Activated naive CD4-positive, alpha-beta T cell treated with anti-CD3 and anti-CD28 coated beads, Interleukin-2, amount 10 ng/mL, durations not matched to agents 7 days and 5 days (primary cell): ENCODE measurements around the gene TOM1L2.

Experiments used
- CTCF ChIA-PET: fragments of 350-600 bp; sonication (Branson Sonifier 250); formaldehyde crosslinking; loops from one replicate; lab custom pipeline; 2021; ENCODE audit warnings: antibody characterized with exemption; lab: Charles Lee
- DNase-seq: peaks from one replicate; pipeline ENCODE4 v3.0.0-alpha.2; 2020
- H3K27ac Mint-ChIP-seq: one replicate; pipeline ENCODE4 v1.8.0; 2021; ENCODE audit warnings: mild to moderate bottlenecking, moderate library complexity, mixed read lengths
- H3K27me3 Mint-ChIP-seq: one replicate; pipeline ENCODE4 v1.8.0; 2021; ENCODE audit warnings: mild to moderate bottlenecking, mixed read lengths
- H3K36me3 Mint-ChIP-seq: one replicate; pipeline ENCODE4 v1.8.0; 2021; ENCODE audit warnings: mixed read lengths
- H3K4me1 Mint-ChIP-seq: one replicate; pipeline ENCODE4 v1.8.0; 2021; ENCODE audit warnings: mixed read lengths
- H3K4me3 Mint-ChIP-seq: one replicate; pipeline ENCODE4 v1.8.0; 2021; ENCODE audit warnings: mild to moderate bottlenecking, moderate library complexity, mixed read lengths
- H3K9me3 Mint-ChIP-seq: one replicate; pipeline ENCODE4 v1.8.0; 2021; ENCODE audit warnings: mixed read lengths

The TOM1L2 gene

DNA sequence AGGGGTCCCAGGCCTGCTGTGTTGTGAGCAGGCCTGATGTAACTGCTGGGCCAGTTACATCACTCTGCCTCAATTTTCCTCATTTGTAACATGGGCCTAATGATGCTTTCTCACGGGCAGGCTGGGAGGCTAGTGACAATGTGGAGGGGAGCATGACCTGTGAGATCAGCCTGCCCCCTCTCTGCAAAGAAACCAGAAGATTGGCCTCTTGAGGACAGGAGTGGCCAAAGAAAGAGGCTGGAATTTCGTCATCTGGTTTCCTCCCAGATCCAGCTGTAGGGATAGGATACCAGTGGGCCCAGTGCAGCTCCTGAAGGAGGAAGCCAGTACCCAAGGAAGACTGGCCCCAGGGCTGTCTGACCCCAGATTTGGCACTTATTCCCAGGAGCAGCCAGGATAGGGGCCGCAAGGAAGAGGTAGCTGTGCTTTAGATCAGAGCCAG is 134.8 kb downstream of the TOM1L2 start:
- CTCF ChIA-PET: interaction anchor here (1.5 to 1.7 kb wide), 3 partner anchors 12 to 22 kb away, joined by 6 to 10 read pairs (median 8); no protein-coding TSS in a partner anchor
- peak overlapping the region; percentile 86 for H3K4me3 Mint-ChIP-seq
- H3K27ac Mint-ChIP-seq: peak overlapping the region; percentile 96
- DNase-seq: no peak
- H3K9me3 Mint-ChIP-seq: no peaks in the 10 kb centered on the region
- H3K4me1 Mint-ChIP-seq: peaks cover 76% of the 10 kb centered on the region
- H3K27me3 Mint-ChIP-seq: peaks cover 4% of the 10 kb centered on the region
- H3K36me3 Mint-ChIP-seq: peaks cover 29% of the 10 kb centered on the region

DNA sequence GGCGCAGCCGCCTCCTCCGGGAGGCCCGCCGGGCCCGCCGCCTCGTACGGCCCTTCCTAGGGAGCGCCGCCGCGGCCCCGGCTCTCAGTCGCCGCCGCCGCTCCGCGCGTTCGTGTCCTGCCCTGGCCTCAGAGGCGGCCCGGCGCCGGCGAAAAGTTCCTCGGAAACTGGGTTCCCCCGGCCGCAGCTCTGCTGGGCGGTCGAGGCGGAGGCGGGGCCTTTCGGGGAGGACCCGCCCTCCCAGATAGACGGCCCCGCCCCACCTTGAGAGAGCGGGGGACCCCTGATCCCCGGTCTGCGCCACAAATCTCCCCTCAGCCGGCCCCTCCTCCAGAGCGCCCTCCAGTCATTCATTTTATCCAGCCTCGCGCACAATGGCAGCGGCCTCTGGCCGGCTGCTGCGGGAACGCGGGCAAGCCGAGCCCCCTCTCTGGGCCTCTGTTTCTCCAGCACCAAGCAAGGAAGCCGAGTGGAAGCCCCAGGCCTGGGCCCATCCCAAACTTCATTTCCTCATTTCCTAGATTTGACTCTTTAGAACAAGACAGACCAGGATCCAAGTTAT is 135.3 kb downstream of the TOM1L2 start, which contains the start of gene SREBF1:
TSS of gene SREBF1 (minus strand) at position 169 of the 562 bp plus-strand sequence. CDS start 169 bp downstream, outside the sequence.
- CTCF ChIA-PET: interaction anchor here (1.2 to 1.8 kb wide), 5 partner anchors 12 to 18 kb away, joined by 3 to 12 read pairs (median 8); no protein-coding TSS in a partner anchor
- H3K27me3 Mint-ChIP-seq: peaks cover 4% of the 10 kb centered on the region
- DNase-seq: peak; percentile 77
- peak within 1 kb of the TSS; percentile 86 for H3K4me3 Mint-ChIP-seq
- peaks cover 34% of the 10 kb centered on the region for H3K36me3 Mint-ChIP-seq
- no peaks in the 10 kb centered on the region for H3K9me3 Mint-ChIP-seq
- peaks cover 78% of the 10 kb centered on the region for H3K4me1 Mint-ChIP-seq
- peak within 1 kb of the TSS; percentile 96 for H3K27ac Mint-ChIP-seq

DNA sequence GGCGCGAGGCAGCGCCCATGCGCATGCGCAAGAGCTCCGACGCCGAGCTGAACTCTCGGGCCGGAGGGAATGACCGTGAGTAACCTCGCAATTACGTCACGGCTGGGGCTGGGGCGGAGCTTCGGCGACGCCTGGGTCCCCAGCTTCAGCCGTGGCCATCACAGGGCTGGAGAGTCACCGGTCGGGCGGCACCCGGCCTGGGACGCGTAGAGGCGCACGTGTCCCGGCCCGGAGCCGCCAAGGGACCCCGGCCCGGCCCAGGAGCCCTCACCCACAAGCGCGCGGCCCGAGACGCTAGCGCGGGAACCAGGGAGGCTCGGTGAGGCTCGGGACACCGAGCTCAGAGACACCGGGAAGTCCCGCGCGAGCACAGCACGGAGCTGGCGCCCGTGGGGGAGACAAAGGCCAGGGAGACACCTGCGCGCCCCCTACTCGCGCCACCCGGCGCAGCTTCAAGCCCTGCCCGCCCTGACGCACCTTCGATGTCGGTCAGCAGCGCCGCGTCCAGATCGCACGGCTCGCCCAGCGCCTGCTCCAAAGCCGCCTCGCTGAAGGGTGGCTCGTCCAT is 135.9 kb downstream of the TOM1L2 start:
- CTCF ChIA-PET: interaction anchor here (1.2 to 2.0 kb wide), 6 partner anchors 11 to 21 kb away, joined by 3 to 12 read pairs (median 6); no protein-coding TSS in a partner anchor
- peak overlapping the region; percentile 86 for H3K4me3 Mint-ChIP-seq

DNA sequence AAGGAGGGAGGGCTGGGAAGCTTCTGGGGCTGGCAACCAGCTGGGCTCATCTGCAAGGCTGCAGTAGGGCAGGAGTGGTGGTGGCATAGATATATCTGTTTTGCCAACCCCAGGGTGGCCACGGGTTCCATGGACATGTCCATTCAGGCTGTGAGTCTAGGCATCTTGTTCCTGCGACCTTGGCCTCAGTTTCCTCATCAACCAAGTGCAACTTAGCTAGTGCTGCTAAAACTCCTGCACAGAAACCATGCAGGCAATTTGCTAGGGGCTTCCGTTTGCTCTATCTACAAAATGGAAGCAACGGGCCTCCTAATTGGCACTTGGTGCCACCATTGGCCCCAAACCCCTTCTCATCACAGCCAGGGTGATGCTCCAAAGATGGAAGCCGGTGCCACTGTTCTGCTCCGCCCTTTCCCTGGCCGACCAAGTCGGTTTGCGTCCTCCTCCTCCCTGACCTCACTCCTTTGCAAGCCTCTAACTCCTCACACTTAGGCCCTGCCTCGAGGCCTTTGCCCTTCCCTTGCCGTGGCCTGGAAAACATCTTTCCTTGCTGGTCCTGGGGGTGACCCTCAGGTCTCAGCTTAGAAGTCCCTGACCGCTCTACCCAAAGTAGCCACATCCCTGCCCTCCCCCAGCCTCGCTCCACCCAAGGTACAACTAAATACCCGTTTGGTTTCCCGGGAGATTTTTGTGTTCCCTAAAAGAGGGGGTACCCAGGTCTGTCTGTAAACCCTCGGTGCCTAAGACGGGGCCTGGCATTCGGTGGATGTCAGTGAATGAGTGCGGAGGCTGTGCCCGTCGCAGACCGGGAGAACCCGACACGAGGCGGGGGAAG is 136.6 kb downstream of the TOM1L2 start:
- H3K27ac Mint-ChIP-seq: peak overlapping the region; percentile 96
- H3K36me3 Mint-ChIP-seq: peaks cover 41% of the 10 kb centered on the region
- H3K27me3 Mint-ChIP-seq: peaks cover 4% of the 10 kb centered on the region
- H3K9me3 Mint-ChIP-seq: no peaks in the 10 kb centered on the region
- peaks cover 72% of the 10 kb centered on the region for H3K4me1 Mint-ChIP-seq
- CTCF ChIA-PET: interaction anchor here (1.2 to 2.0 kb wide), 6 partner anchors 11 to 21 kb away, joined by 3 to 12 read pairs (median 6); no protein-coding TSS in a partner anchor
- H3K4me3 Mint-ChIP-seq: peak overlapping the region; percentile 86
- no peak for DNase-seq

More for the DNA sequence above, 135.9 kb downstream of the TOM1L2 start:
- Mint-ChIP-seq H3K36me3 (peaks cover 36% of the 10 kb centered on the region), H3K27me3 (peaks cover 4% of the 10 kb centered on the region), H3K4me1 (peaks cover 75% of the 10 kb centered on the region), H3K27ac (peak overlapping the region; percentile 96), H3K9me3 (no peaks in the 10 kb centered on the region)
- DNase-seq: peak; percentile 98

DNA sequence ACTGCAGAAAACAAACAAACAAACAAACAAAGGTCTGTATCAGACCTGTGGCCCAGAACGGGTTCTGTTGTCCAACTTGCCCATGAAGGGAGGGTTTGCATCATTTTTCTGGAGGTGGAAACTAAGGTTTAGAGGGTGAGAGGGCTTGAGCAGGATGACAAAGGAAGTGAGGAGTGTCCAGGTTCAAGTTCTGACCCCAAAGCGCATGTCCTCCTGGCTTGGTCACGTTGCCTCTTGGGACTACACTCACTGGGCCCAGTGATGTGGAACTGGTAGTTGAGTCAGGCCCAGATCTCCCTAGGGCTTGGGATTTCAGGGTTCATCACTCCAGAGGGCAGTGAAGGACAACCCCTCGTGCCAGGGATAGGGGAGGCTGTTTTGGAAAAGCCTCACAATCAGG is 137.2 kb downstream of the TOM1L2 start:
- CTCF ChIA-PET: interaction anchor here (1.8 to 2.0 kb wide), 2 partner anchors 10 to 22 kb away, joined by 4 to 7 read pairs; no protein-coding TSS in a partner anchor
- peak overlapping the region; percentile 86 for H3K4me3 Mint-ChIP-seq

DNA sequence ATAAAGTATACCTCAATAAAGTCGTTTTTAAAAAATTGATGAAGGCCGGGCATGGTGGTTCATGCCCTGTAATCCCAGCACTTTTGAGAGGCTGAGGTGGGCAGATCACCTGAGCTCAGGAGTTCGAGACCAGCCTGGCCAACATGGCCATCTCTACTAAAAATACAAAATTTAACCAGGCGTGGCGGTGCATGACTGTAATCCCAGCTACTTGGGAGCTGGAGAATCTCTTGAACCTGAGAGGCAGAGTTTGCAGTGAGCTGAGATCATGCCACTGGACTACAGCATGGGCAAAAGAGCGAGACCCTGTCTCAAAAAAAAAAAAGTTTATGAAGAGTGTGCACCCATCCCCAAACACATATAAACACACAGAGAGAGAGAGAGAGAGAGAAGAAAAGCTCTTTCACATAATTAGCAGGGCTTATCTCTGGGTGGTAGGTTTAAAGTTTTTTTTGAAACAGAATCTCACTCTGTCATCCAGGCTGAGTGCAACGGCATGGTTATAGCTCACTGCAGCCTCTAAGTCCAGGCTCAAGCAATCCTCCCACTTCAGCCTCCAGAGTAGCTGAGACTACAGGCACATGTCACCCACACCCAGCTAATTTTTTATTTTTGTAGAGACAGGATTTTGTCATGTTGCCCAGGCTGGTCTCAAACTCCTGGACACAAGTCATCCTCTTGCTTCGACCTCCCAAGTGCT is 138.4 kb downstream of the TOM1L2 start:
- no peak for DNase-seq
- CTCF ChIA-PET: no interaction called here
- H3K27ac Mint-ChIP-seq: peak overlapping the region; percentile 96
- H3K36me3 Mint-ChIP-seq: peaks cover 48% of the 10 kb centered on the region
- peaks cover 71% of the 10 kb centered on the region for H3K4me1 Mint-ChIP-seq
- peak overlapping the region; percentile 86 for H3K4me3 Mint-ChIP-seq
- H3K27me3 Mint-ChIP-seq: peaks cover 4% of the 10 kb centered on the region
- H3K9me3 Mint-ChIP-seq: no peaks in the 10 kb centered on the region

More for the DNA sequence above, 137.2 kb downstream of the TOM1L2 start:
- Mint-ChIP-seq H3K27ac (peak overlapping the region; percentile 96), H3K9me3 (no peaks in the 10 kb centered on the region), H3K36me3 (peaks cover 45% of the 10 kb centered on the region), H3K4me1 (peaks cover 76% of the 10 kb centered on the region), H3K27me3 (peaks cover 4% of the 10 kb centered on the region)
- no peak for DNase-seq

DNA sequence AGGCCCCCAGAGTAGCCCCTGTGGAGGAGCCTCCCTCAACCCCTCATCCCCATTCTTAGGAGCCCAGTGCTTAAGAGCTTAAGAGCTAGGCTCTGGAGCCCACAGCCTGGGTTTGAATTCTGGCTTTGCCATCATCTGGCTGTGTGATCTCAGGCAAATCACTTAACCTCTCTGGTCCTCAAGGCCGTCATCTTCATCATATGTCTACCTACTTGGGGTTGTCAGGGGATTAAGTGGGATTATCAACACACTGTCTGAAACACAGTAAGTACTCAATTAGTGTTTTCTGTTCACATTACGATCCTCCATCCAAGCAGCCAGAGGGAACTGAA is 140.2 kb downstream of the TOM1L2 start:
- CTCF ChIA-PET: interaction anchor here (0.9 kb wide), 1 partner anchor 20 kb away, joined by 3 read pairs; no protein-coding TSS in a partner anchor
- Mint-ChIP-seq H3K4me3 (peak overlapping the region; percentile 2), H3K4me1 (peaks cover 71% of the 10 kb centered on the region), H3K36me3 (peaks cover 51% of the 10 kb centered on the region), H3K9me3 (no peaks in the 10 kb centered on the region), H3K27ac (no peak overlapping the region), H3K27me3 (peaks cover 4% of the 10 kb centered on the region)
- no peak for DNase-seq

DNA sequence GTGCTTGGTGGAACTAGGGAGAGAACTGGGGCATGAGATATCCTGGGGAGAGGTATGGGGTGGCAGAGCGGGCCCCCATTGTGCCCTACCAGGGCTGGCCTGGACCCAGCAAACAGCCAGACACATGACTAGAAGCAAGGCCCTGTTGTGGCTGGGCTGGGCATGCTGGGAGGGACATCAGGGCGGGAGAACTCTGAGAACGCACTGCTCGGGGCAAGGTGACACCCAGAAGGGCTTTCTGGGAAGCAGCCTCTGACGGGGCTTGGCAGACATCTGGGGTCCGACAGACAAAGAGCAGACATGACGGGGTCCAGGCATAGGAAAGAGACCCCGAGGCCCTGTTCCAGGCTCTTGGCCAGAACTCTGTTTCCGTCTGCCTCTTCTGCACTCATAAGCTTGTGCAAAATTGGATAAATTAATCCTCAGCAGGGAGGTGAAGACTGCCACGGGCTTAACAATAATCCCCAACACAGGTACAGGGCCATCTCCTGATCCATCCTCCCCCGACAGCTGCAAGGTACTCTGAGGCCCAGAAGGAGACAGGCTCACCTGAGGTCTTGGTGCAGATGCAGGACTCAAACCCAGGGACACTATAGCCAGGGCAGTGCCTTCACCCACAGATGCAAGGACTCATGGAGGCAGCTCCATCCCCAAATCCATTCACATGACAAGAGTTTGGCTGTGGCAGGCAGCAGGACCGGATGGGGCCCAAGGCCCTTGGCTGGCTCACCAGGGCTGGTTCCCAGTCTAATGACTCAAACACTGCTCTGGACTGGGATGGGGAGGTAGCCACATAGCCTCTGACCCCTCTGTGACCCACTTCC is 140.8 kb downstream of the TOM1L2 start:
- H3K27ac Mint-ChIP-seq: peak overlapping the region; percentile 68
- H3K36me3 Mint-ChIP-seq: peaks cover 57% of the 10 kb centered on the region
- H3K27me3 Mint-ChIP-seq: peaks cover 4% of the 10 kb centered on the region
- DNase-seq: no peak
- no peak overlapping the region for H3K4me3 Mint-ChIP-seq
- CTCF ChIA-PET: interaction anchor here (0.8 to 0.9 kb wide), 2 partner anchors 18 to 19 kb away, joined by 3 read pairs; no protein-coding TSS in a partner anchor
- H3K4me1 Mint-ChIP-seq: peaks cover 75% of the 10 kb centered on the region
- no peaks in the 10 kb centered on the region for H3K9me3 Mint-ChIP-seq

DNA sequence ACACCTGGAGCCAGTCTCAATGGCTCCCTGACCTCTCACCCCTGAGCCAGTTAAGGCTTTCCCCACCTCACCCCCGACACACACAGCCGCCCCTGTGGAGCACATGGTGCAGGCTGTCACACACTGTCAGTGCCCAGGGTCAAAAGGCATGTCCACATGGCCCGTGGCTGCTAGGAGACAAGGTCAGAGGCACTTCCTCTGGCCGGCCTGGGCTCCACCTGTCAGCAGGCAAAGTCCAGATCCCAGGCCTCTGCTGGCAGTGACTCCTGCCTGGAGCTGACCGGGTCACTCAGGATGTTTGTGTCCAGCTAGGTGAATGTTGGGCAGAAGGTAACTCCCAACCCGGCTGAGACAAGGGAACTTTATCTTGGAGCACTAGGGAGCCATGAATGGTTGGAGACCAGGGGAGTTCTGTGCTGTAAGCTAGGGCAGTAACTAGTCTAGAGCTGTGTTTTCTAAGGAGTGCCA is 141.4 kb downstream of the TOM1L2 start:
- Mint-ChIP-seq H3K4me1 (peaks cover 78% of the 10 kb centered on the region), H3K27me3 (no peaks in the 10 kb centered on the region), H3K27ac (peak overlapping the region; percentile 68), H3K4me3 (no peak overlapping the region), H3K36me3 (peaks cover 56% of the 10 kb centered on the region), H3K9me3 (no peaks in the 10 kb centered on the region)
- CTCF ChIA-PET: interaction anchor here (0.8 kb wide), 1 partner anchor 18 kb away, joined by 3 read pairs; no protein-coding TSS in a partner anchor
- DNase-seq: no peak

DNA sequence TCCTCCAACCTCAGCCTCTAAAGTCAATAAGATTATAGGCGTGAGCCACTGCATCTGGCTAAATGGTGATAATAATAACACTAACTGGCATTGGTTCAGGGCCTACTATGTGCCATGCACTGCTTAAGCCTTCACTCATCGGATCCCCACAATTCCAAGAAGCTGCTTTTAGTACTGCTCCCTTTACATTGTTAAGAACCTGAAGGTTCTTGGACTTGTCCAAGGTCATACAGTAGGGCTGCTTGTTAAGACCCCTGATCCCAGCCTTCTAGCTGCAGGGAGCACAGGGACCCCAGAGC is 142.0 kb downstream of the TOM1L2 start:
- no peak for DNase-seq
- Mint-ChIP-seq H3K9me3 (no peaks in the 10 kb centered on the region), H3K4me3 (no peak overlapping the region), H3K27ac (no peak overlapping the region), H3K36me3 (peaks cover 50% of the 10 kb centered on the region), H3K27me3 (no peaks in the 10 kb centered on the region), H3K4me1 (peaks cover 78% of the 10 kb centered on the region)
- CTCF ChIA-PET: interaction anchor here (0.8 kb wide), 1 partner anchor 19 kb away, joined by 3 read pairs; no protein-coding TSS in a partner anchor

DNA sequence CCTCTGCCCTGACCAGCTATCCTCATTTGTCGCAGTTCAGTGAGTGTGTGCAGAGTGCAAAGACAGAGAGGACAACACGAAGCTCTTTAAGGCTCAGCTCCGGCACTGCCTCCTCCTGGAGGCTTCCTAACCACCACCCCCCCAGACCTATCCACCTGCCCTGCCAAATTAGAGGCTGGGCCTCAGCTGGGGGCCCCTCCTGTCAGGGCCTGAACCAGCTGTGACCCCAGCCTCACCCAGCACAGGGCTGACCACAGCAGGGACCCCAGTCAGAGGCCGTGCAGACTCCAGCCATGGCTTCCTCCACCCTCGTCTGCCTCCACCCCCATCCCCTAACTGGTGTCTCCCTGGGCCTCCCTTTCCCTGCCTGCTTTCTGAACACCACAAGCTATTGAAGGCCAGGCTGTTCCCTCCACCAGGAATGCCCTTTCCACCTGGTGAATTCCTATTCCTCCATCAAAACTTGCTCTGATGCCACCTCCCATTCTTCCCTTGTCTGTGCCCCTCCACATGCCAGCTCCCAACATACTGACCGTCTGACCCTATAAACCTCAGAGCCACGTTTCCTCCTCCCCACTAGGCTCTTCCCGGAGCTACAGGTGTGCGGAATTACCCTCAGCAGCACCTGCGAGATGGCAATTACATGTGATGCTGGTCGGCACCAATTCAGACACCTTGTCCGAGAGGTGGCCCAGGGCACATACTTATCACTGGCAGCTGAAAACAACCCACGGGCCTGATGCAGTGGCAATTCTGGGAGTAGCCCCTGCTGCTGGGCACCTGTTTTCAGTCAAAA is 144.2 kb downstream of the TOM1L2 start:
- no peaks in the 10 kb centered on the region for H3K27me3 Mint-ChIP-seq
- H3K4me1 Mint-ChIP-seq: peaks cover 74% of the 10 kb centered on the region
- CTCF ChIA-PET: interaction anchor here (1.2 kb wide), 1 partner anchor 26 kb away, joined by 3 read pairs; no protein-coding TSS in a partner anchor
- no peak for DNase-seq
- no peak overlapping the region for H3K4me3 Mint-ChIP-seq
- peak overlapping the region; percentile 45 for H3K27ac Mint-ChIP-seq
- H3K9me3 Mint-ChIP-seq: no peaks in the 10 kb centered on the region
- peaks cover 33% of the 10 kb centered on the region for H3K36me3 Mint-ChIP-seq
